NCI-H524 (cell line): ENCODE data around the gene WIPF2.

Experiments used
- DNase-seq, 2 experiments: peaks; one replicate each; lab custom pipeline; 2025; lab: John Stamatoyannopoulos, UW

Gene WIPF2, protein sequence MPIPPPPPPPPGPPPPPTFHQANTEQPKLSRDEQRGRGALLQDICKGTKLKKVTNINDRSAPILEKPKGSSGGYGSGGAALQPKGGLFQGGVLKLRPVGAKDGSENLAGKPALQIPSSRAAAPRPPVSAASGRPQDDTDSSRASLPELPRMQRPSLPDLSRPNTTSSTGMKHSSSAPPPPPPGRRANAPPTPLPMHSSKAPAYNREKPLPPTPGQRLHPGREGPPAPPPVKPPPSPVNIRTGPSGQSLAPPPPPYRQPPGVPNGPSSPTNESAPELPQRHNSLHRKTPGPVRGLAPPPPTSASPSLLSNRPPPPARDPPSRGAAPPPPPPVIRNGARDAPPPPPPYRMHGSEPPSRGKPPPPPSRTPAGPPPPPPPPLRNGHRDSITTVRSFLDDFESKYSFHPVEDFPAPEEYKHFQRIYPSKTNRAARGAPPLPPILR

DNA sequence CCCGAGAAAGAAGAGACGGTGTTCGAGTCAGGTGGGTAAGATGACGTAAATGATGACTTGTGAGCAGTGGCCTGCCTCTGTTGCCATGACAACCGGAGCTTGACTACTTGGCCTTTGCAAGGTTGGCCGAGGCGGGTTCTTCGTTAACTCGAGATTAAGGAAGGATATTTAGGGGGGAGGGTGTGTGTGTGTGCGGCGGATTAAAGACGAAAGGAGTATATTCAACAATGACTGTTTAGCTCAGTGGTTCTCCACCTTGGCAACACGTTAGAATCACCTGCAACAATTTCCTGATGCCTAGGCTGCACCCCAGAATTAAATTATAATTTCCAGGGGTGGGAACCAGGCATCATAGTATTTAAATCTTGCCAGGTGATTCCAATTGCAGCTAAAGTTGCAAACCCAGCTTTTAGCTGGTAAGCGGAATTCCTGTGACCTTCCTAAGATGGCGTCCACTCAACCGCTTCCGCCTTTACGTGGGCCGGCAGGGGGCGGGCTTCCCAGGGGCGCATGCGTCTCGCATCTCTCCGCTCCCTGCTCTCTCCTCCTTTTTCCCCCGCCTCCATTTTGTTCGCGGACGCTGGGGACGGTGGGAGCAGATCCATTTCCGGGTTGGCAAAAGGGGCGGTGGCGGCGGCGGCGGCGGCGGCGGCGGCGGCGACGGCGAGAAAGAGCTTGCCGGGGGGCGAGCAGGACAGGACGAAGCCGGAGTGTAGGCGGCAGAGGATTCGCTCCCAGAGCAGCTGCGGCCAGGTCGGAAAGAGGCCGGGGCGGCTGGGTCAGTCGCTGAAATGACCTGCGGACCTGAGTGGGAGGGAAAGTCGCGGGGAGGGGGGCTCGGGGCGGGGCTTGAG lies at the start of gene WIPF2:
TSS of gene WIPF2 (plus strand) at position 565 of the 854 bp plus-strand sequence. CDS start 37,156 bp downstream, outside the sequence.
- peak; percentile 97 to 98 for DNase-seq

DNA sequence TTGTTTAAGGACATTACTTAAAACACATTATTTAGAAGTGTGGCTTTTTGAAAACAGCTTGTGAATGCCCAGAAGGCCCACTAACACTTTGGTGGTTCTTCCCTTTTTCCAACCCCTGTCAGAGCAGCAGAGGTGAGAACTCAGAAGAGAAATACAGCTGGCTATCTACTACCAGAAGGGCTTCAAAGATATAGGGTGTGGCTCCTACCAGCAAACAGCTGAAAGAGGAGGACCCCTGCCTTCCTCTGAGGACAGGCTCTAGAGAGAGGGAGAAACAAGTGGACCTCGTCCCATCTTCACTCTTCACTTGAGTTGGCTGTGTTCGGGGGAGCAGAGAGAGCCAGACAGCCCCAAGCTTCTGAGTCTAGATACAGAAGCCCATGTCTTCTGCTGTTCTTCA lies 48.8 kb upstream of the WIPF2 start:
- DNase-seq, result no peak

DNA sequence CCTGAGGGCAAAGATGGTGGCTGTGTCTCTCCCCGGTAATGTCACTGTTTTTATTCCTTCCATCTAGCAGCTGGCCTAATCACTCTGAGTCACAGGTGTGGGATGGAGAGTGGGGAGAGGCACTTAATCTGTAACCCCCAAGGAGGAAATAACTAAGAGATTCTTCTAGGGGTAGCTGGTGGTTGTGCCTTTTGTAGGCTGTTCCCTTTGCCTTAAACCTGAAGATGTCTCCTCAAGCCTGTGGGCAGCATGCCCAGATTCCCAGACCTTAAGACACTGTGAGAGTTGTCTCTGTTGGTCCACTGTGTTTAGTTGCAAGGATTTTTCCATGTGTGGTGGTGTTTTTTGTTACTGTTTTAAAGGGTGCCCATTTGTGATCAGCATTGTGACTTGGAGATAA lies 47.4 kb upstream of the WIPF2 start:
- DNase-seq, result no peak

DNA sequence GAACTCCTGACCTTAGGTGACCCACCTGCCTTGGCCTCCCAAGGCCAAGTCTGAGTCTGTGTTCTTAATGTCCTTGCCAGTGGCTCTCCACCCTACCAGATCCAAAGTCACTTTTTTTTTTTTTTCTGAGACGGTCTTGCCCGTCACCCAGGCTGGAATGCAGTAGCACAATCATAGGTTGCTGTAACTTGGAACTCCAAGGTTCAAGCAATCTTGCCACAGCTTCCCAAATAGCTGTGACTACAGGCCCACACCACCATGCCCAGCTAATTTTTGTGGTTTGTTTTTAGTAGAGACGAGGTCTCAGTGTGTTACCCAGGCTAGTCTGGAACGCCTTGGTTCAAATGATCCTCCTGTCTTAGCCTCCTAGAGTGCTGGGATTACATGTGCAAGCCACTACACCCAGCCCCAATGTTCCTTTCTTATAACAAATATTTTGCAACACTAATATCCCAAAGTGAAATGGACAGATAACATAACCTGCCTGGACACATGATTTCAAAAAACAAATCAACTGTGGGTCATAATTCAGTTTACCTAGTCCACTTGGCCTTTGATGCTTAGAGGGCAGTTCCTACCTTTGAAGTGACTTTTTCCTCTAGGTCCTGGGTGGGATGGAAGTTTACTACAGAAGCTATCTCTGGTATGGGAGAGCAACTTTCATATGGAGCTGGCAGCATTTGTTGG lies 45.9 kb upstream of the WIPF2 start:
- no peak for DNase-seq

DNA sequence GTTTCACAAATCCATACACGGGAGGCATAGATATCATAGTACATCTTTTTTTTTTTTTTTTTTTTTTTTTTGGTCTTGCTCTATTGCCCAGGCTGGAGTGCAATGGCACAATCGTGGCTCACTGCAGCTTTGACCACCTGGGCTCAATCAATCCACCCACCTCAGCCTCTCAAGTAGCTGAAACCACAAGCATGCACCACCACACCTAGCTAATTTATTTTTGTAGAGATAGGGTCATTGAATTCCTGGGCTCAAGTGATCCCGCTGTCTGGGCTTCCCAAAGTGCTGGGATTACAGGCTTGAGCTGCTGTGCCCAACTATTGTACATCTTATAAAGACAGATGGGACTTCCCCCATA lies 45.3 kb upstream of the WIPF2 start:
- no peak for DNase-seq

DNA sequence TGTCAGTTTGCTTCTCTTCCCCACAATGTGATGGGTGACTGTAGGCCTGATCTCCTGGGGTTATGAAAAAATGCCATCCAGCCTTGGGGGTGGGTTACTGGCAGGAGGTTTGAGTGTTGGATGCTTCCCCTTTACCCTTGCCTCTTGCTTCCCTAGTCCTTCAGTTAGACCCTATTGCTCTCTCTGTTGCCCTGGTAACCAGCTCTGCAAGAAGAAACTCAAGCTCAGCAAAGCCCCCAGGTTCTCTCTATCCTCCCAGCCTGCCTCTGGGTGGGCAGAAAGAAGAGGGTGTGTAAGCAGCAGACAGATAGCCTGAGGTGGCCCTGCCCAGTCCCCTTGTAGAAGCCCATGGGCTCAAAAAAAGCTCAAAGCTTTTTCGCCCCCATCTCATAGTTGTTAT lies 44.6 kb upstream of the WIPF2 start:
- DNase-seq, result no peak

DNA sequence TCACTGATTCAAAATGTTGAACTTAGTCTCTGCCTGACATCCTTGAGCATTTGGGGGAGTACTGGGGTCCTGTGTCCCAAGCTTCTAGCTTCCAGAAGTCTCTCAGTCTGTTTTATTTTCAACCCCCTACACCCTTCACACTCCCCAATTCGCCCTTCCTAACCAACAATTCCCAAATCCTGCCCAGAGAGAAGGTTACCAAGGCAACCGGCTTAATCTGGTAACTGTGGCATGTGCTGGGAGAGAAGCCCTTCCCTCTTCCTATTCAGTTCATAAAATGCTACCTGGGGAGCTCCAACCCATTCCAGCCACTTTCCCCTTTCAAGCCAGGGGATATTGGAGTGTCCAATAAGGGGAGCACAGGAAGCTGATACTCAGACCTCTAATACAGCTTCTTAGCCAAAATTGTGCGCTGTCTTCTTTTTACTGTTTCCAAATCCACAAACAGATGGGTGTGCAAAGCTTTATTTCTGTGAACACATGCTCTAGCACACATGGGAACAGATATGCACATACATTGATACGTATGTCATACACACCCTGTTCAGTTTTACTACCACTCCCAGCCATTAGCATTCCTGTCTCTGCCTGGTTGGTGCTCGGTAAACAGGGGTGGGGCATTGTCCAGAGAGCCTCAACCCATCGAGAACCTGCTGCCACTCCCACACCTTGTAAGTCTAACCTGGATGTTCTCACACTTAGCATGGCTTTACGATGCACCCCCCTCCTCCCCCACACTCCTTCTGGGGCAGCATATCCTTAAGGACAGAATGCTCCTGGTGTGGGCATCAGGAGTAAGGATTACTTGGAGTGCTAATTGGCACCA lies 43.0 kb upstream of the WIPF2 start:
- DNase-seq, result peak in 1 of 2 experiments; percentile 25

DNA sequence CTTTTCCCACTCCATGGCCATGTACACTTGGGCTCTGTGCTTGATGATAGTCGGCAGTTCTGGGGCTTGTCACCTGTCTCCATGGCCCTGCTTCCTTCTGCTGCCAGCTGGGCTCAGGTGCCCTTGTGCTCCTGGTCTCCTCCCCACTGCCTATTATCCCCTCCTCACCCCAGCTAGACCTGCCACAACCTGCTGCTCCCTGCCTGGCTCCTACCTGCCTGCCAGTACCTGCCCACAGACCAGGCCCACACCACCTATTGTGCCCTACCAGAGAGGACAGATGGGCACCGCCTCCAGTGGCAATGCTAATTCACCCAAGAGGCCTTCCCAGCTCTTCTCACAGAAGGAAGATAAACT lies 42.4 kb upstream of the WIPF2 start:
- no peak for DNase-seq

DNA sequence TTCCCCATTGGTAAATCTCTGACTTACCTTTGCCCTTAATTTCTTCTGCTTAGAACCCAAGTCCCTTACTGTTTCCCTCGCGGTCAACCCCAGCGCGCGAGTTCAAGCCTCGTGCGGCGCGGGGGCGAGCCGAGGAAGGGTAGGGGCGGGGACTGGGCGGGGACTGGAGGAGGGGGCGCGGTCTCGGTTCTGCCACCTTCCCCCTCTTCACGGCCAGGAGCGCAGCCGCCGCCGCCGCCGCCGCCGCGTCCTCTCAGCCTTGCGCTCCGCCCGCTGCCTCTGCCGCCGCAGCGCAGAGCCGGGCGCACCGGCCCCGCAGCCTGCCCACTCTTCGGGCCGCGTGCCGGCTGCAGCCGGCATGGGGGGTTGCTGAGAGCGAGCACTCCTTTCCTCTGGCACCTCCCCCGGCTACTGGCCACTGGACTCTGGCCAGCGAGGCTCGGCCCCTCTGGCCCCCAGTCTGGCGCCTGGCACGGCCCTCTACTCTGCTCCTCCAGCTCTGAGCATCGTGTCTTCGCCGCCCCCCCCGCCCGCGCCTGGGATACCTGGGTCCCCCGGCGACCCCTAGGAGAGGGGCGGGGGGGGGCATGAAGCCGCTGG lies 41.7 kb upstream of the WIPF2 start, which contains the start of gene RAPGEFL1:
TSS of gene RAPGEFL1 (plus strand) at position 196 of the 600 bp plus-strand sequence. CDS start at position 588, 392 bp downstream.
- DNase-seq, result no peak

DNA sequence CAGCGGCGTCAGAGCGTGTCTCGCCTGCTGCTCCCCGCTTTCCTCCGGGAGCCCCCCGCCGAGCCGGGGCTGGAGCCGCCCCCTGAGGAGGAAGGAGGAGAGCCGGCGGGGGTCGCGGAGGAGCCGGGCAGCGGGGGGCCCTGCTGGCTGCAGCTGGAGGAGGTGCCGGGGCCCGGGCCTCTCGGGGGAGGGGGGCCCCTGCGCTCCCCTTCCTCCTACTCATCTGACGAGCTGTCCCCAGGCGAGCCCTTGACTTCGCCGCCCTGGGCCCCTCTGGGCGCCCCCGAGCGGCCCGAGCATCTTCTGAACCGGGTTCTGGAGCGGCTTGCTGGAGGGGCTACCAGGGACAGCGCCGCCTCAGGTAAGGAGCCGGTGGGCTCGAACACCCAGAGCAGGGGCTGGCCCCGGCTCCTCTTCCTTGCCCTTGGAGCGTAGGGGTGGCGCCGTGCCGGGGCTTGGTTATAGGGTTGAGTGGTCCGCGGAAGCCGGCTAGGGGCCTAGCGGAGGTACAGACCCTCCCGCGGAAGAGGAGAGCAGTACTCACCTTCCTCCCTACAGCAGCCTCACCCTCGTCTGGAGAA lies 41.0 kb upstream of the WIPF2 start:
- no peak for DNase-seq

DNA sequence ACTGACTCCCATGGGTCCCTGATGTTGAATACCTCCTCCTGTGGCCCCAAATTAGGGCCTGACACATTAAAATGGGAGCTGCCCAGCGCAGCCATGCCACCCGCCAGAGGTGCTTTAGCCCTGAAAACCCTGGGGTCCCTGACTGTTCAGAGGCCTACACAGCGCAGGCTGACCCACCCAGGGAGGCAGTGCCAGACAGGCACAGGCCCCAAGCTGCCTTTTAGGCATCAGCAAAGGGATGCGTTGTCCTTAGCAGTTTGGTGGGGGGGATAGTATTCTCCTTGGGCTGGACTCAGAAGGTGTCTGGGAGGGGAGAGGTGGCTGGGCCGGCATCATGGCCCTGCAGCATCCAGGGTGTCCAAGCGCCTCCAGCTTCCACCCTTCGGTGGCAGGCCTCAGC lies 40.4 kb upstream of the WIPF2 start:
- DNase-seq, result no peak

DNA sequence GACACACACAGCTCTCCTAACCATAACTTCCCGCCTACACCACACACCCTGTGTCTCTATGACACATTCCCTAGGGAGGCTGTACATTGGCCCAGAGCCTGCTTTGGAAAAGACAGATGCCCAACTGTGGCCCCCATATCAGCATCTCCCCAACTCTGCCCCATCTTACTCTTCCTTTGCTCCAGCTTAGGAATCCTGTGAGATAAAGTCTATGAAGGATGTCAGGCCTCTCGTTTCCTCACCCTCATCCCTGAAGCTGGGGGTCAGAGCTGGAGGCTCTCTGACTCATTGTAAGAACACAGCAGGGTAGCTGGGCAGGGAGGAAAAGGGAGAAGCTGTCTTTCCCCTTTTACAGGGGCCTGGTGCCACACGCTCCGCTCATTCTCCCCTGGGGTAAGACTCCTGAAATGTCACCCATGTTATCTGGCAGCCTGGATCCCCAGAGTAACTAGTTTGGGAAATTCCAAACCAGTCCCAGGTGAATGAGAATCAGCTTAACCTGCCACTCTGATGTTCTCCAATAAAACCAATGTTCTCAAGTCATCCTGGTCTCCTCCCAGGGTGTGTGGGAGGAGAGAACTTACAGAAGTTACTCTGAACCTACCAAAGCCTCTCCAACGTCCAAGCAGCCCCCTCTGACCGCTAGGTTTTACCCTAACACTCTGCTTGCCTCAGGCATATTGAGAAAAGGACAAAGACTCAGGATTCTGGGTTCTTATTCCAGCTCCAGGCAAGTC lies 39.0 kb upstream of the WIPF2 start:
- no peak for DNase-seq

DNA sequence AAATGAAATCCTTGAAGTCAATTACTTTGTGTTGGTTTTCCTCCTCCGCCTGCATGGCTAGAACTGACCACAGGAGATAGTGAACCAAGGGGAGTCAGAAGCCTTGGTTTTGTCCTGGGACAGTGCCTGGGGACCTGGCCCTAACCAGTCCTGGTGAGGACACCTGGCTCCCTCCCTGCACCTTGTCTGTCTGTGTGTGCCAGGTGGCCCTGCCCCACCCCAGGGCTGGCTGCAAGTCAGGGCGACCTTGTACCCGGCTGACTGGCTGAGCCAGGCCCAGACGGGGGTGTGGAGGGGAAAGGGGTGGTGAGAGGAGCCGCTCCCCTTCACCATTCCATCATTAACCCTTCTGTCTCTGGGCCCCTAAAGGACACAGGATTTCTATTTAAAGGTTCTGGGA lies 38.4 kb upstream of the WIPF2 start:
- DNase-seq, result no peak

DNA sequence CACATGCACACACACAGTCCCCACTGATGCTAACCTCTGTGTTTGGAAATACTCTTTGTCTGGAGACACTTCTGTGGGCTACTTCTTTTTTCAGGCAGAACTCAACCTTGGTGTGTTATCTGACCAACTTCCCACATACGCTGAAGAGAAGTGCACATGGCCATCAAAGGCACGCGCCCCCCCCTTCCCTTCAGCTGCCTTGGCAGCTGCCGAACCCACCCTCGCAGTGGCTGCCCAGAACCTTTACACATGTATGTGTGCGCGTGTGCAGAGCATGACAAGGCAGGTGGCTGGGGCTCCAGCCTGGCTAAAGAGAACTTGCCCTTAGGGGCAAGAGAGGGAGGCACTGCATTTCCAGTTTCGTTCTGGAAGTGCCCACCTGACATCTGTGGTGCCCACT lies 37.9 kb upstream of the WIPF2 start:
- no peak for DNase-seq

DNA sequence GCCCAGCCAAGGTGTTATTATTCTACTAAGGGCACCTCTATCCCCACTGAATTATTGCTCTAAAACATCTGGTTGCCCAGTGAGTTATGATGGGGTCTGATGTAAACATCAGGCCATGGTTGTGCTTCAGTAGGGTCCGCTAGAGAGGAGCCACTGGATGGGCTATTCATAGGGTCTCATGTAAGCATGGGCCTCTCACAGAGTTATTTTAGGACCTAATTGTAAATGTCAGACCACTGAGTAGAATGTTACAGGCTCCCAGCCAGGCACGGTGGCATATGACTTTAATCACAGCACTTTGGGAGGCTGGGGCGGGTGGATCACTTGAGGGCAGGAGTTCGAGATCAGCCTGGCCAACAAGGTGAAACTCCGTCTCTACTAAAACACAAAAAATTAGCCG lies 36.5 kb upstream of the WIPF2 start:
- DNase-seq, result no peak

DNA sequence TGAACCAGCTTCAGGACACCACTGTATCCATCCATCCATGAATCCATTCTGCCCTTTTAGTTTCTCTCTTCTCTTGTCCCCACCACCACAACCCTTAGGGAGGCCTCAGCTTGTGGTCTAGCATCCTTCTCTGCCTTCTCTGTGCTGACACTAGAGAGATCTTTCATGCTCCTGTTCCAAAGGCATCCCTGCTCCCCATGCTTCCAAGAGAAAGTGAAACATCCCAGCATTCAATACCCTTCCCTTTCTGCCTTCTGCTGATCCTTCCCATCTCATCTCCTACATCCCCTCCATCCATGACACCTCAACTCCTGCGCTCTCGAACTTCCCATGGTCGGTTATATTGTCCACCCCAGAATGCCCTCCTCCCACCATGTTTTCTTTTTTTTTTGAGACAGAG lies 31.9 kb upstream of the WIPF2 start:
- no peak for DNase-seq

DNA sequence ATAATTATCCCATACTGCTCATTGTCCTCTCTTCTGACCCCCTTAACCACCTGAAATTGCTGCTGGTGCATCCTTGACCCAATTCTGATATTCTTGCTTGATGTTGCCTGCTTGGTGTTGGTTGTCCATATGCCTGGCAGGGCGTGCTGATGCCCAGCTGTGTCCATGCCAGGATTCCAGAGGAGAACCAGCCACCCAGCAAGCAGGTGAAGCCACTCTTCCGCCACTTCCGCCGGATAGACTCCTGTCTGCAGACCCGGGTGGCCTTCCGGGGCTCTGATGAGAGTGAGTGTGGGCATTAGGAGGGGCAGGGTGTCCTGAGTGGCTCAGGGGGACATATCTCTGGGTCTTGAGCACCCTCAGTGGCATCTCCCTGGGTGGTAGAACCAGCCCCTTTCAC lies 30.4 kb upstream of the WIPF2 start:
- DNase-seq, result no peak

DNA sequence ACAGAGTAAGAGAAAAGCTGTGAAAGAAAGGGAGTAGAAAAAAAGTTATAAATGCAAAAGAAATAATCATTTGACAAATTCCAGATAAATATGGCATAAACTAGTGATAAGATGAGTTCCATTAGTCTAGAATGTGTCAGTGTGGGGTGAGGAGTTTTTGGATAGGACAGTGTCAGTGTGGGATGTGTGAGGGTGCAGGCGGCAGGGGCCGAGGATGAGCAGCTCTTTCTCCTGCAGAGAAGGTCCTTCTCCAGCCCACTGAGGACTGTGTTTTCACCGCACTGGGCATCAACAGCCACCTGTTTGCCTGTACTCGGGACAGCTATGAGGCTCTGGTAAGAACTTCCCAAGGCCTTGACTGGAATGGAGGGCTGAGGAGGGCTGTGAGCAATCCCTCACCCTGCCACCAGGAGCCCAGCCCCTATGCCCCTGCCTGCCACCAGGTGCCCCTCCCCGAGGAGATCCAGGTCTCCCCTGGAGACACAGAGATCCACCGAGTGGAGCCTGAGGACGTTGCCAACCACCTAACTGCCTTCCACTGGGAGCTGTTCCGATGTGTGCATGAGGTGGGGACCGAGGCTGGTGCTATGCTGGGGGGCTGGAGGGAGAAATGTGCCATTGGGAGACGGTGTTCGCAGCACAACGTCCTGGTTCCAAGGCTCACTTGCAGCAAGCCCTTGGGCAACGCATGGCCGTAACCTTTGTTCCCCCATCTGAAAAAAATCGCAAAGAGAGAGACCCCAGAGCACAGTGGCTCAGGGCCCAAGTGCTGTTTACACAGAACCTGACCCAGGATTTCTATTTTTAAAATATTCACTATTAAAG lies 28.7 kb upstream of the WIPF2 start:
- no peak for DNase-seq
